Embryonic facial prominence (tissue), 1 donor: ENCODE results near the gene PAN2.
A peak's percentile ranks its signal among the peaks of the same experiment; 100 is the strongest.
"Not testable (repeated sequence)": the region's sequence is repeated elsewhere in the genome, so short reads cannot be mapped to it uniquely, and the experiment has no call there.

ENCODE experiments used
- DNase-seq: peaks from one replicate; pipeline ENCODE4 v3.0.0-alpha.2; 2016; ENCODE audit errors: extremely low spot score

The PAN2 gene

GRCh38 chr12:56333679-56334489 lies at the start of gene PAN2:
PAN2 (minus strand) TSS chr12:56334000; CDS start chr12:56333094, 906 bp downstream.
- DNase-seq = peak; percentile 92

GRCh38 chr12:56382611-56383010 lies 48.8 kb upstream of the PAN2 start:
- no peak for DNase-seq

- DNase-seq = no peak
Observed at GRCh38 chr12:56377989-56378316, 44.2 kb upstream of the PAN2 start.

- DNase-seq = no peak
Observed at GRCh38 chr12:56377310-56377988, 43.6 kb upstream of the PAN2 start.

- DNase-seq = no peak
Observed at GRCh38 chr12:56375598-56376434, 42.0 kb upstream of the PAN2 start.

GRCh38 chr12:56374726-56375597 lies 41.2 kb upstream of the PAN2 start:
- DNase-seq = no peak

GRCh38 chr12:56373515-56373914 lies 39.7 kb upstream of the PAN2 start:
- no peak for DNase-seq

GRCh38 chr12:56366948-56367347 lies 33.1 kb upstream of the PAN2 start:
- DNase-seq = no peak

GRCh38 chr12:56362130-56363059 lies 28.6 kb upstream of the PAN2 start, which contains the start of gene APOF:
APOF (minus strand) TSS chr12:56362857; CDS start chr12:56362745, 112 bp downstream.
- no peak for DNase-seq

- no peak for DNase-seq
Observed at GRCh38 chr12:56361487-56362129, 27.8 kb upstream of the PAN2 start.

GRCh38 chr12:56359851-56360767 lies 26.3 kb upstream of the PAN2 start, which contains the start of gene STAT2:
STAT2 (minus strand) TSS chr12:56360107; CDS start chr12:56356571, 3,536 bp downstream.
- peak; percentile 99 for DNase-seq

- peak; percentile 46 for DNase-seq
Observed at GRCh38 chr12:56358836-56359532, 25.2 kb upstream of the PAN2 start.

- no peak for DNase-seq
Observed at GRCh38 chr12:56351325-56351724, 17.5 kb upstream of the PAN2 start.

- DNase-seq = no peak
Observed at GRCh38 chr12:56350662-56351061, 16.9 kb upstream of the PAN2 start.

- DNase-seq = no peak
Observed at GRCh38 chr12:56348776-56349175, 15.0 kb upstream of the PAN2 start.

GRCh38 chr12:56347255-56347654 lies 13.5 kb upstream of the PAN2 start:
- DNase-seq = not testable (repeated sequence)

- no peak for DNase-seq
Observed at GRCh38 chr12:56346675-56347074, 12.9 kb upstream of the PAN2 start.

- DNase-seq = not testable (repeated sequence)
Observed at GRCh38 chr12:56342290-56342689, 8.5 kb upstream of the PAN2 start.
